B cell (primary cell): ENCODE measurements around the gene RPL18. TPM values are rescaled to one million over a fixed set of nuclear protein-coding genes. Genes with fewer than 3 reads are reported as not detected.

Experiments
- ATAC-seq: fragments of 200-7000 bp; cut with Tn5 transposase; one replicate; pipeline ENCODE4 v1.10.0; 2021; ENCODE audit warnings: low read depth, mild to moderate bottlenecking, moderate number of reproducible peaks, moderate library complexity
- CTCF ChIA-PET: fragments of 350-600 bp; sonication (Branson Sonifier 250); formaldehyde crosslinking; loops from one replicate; lab custom pipeline; 2021; ENCODE audit warnings: antibody characterized with exemption, inconsistent platforms; lab: Charles Lee
- POLR2A ChIA-PET: fragments of 350-600 bp; sonication (Branson Sonifier 250); formaldehyde crosslinking; loops from one replicate; lab custom pipeline; 2021; ENCODE audit warnings: antibody characterized with exemption; lab: Charles Lee
- DNase-seq: peaks from one replicate; pipeline ENCODE4 v3.0.0; 2013
- H2AFZ ChIP-seq: 2 replicates; pipeline ENCODE4 v1.6.1; 2012; ENCODE audit warnings: mild to moderate bottlenecking, low read depth, low read length; ENCODE audit not compliant: insufficient read depth, poor library complexity, severe bottlenecking
- H3K27ac ChIP-seq, 2 donors: 1 replicate in 1 of 2; 2 replicates in 1 of 2; pipeline ENCODE4 v1.5.1; 2012 to 2013; ENCODE audit warnings: low read length in 2 of 2, mild to moderate bottlenecking in 2 of 2, moderate library complexity in 1 of 2
- H3K27me3 ChIP-seq, 4 experiments: fragments of 200-600 bp in 1 of 4; sonication (generic) in 1 of 4; replicated peaks in 1 of 4; 1 replicate in 2 of 4; 2 replicates in 2 of 4; pipeline versions ENCODE4 v1.6.1 to v1.7.0; 2013 to 2016; ENCODE audit warnings: low read length in 3 of 4, mild to moderate bottlenecking in 2 of 4, mixed read lengths in 1 of 4, moderate library complexity in 1 of 4; ENCODE audit not compliant: insufficient read depth in 4 of 4, control insufficient read depth in 3 of 4; ENCODE audit errors: control extremely low read depth in 1 of 4
- H3K36me3 ChIP-seq, 2 experiments: replicated peaks in 1 of 2; 1 replicate in 1 of 2; 2 replicates in 1 of 2; pipeline versions ENCODE4 v1.6.1 to v1.7.1; 2013; ENCODE audit warnings: low read length in 1 of 2; ENCODE audit not compliant: insufficient read depth in 2 of 2, control insufficient read depth in 1 of 2; ENCODE audit errors: control extremely low read depth in 1 of 2, extremely low read depth in 1 of 2
- H3K4me1 ChIP-seq, 2 donors: fragments of 200-600 bp in 1 of 2; sonication (generic) in 1 of 2; 1 replicate in 1 of 2; 2 replicates in 1 of 2; pipeline versions ENCODE4 v1.5.1 to v1.6.1; 2013 to 2017; ENCODE audit warnings: low read length in 2 of 2; ENCODE audit not compliant: control insufficient read depth in 2 of 2, insufficient read depth in 2 of 2
- H3K4me2 ChIP-seq: replicated peaks from 2 replicates; pipeline ENCODE3; 2012; ENCODE audit warnings: mild to moderate bottlenecking, low read depth, low read length; ENCODE audit not compliant: poor library complexity, severe bottlenecking
- H3K4me3 ChIP-seq, 5 experiments: fragments of 200-600 bp in 1 of 5; sonication (generic) in 1 of 5; 1 replicate in 3 of 5; 2 replicates in 2 of 5; pipeline versions ENCODE4 v1.5.1 to v1.7.0; 2011 to 2016; ENCODE audit warnings: low read length in 4 of 5, mild to moderate bottlenecking in 4 of 5, low read depth in 2 of 5, control low read depth in 1 of 5, moderate library complexity in 1 of 5; ENCODE audit not compliant: insufficient read depth in 1 of 5; ENCODE audit errors: control extremely low read depth in 1 of 5, extremely low read depth in 1 of 5
- H3K79me2 ChIP-seq: fragments of 200-600 bp; sonication (generic); one replicate; pipeline ENCODE4 v1.6.0; 2016; ENCODE audit warnings: low read length; ENCODE audit not compliant: control insufficient read depth, insufficient read depth
- H3K9ac ChIP-seq: fragments of 200-600 bp; sonication (generic); 2 replicates; pipeline ENCODE4 v1.6.1; 2017; ENCODE audit warnings: mild to moderate bottlenecking, low read length, moderate library complexity
- H3K9me3 ChIP-seq, 3 donors: one replicate each; pipeline versions ENCODE4 v1.6.1 to v1.7.1; 2013; ENCODE audit warnings: low read length in 2 of 3; ENCODE audit not compliant: control insufficient read depth in 2 of 3, insufficient read depth in 1 of 3; ENCODE audit errors: control extremely low read depth in 1 of 3
- H4K20me1 ChIP-seq: 2 replicates; pipeline ENCODE4 v1.6.0; 2012; ENCODE audit warnings: mild to moderate bottlenecking, low read length; ENCODE audit not compliant: insufficient read depth, control insufficient read depth, poor library complexity, severe bottlenecking
- H3K27ac Mint-ChIP-seq: one replicate; pipeline ENCODE4 v1.8.0; 2021; ENCODE audit warnings: mixed read lengths
- H3K27me3 Mint-ChIP-seq: one replicate; pipeline ENCODE4 v1.8.0; 2021; ENCODE audit warnings: mixed read lengths
- H3K4me1 Mint-ChIP-seq: one replicate; pipeline ENCODE4 v1.8.0; 2021; ENCODE audit warnings: mixed read lengths
- H3K4me3 Mint-ChIP-seq: one replicate; pipeline ENCODE4 v1.8.0; 2021; ENCODE audit warnings: mixed read lengths
- H3K9me3 Mint-ChIP-seq: one replicate; pipeline ENCODE4 v1.8.0; 2022; ENCODE audit warnings: mixed read lengths; ENCODE audit not compliant: insufficient read depth
- CTCF ChIP-seq: fragments of 200-600 bp; IDR thresholded peaks from one replicate; pipeline ENCODE4 v1.8.0; 2022; ENCODE audit warnings: antibody characterized with exemption, mild to moderate bottlenecking
- EZH2 ChIP-seq: IDR thresholded peaks from 2 replicates; pipeline ENCODE4 v1.6.1; 2012; ENCODE audit warnings: borderline replicate concordance, low read depth, mild to moderate bottlenecking, moderate library complexity, low read length; ENCODE audit not compliant: insufficient read depth, poor library complexity, severe bottlenecking
- WGBS: methylation state at CpG from one replicate; pipeline ENCODE4 v1.1.5; 2013; ENCODE audit warnings: missing lambda C conversion rate; ENCODE audit not compliant: insufficient coverage; 5-methylcytosine and 5-hydroxymethylcytosine counted together
- intact Hi-C: fragments of 100-400 bp; cut with micrococcal nuclease; formaldehyde crosslinking; loops from one replicate; pipeline ENCODE4 v1.10.0; 2022
- polyA plus RNA-seq: library from polyadenylated mRNA; depleted of rRNA; stranded (reverse); fragments of >200 nt; gene quantifications from 2 replicates; pipeline ENCODE4 v1.2.3, GENCODE V29; 2012
- total RNA-seq, 2 donors: library from RNA; stranded (reverse); fragments of 120-200 nt in 1 of 2; gene quantifications; 1 replicate in 1 of 2; 2 replicates in 1 of 2; pipeline versions ENCODE4 v1.2.3 to v1.2.4, GENCODE V29; 2013 to 2022

Gene RPL18
- total and polyA plus RNA-seq, 2 donors (not counting 1 experiment from before 2014, with no cell fraction given) = 2,248 to 4,393 TPM

- H3K36me3 ChIP-seq = peaks cover 0 to 38% of the 10 kb centered on the region in 2 experiments
- no peak overlapping the region for H3K27ac ChIP-seq
- H3K79me2 ChIP-seq = peaks cover 17% of the 10 kb centered on the region
- H3K27me3 Mint-ChIP-seq = no peaks in the 10 kb centered on the region
- H3K9me3 ChIP-seq = no peaks in the 10 kb centered on the region
- ATAC-seq = no peak
- H3K27ac Mint-ChIP-seq = peak overlapping the region; percentile 55
- peak overlapping the region; percentile 98 for H3K4me3 Mint-ChIP-seq
- no peak overlapping the region for H3K9ac ChIP-seq
- ChIA-PET CTCF (interaction anchor here (1.6 to 3.9 kb wide), 3 partner anchors 9 to 29 kb away, joined by 4 to 25 read pairs (median 5); partner anchors contain the start of gene SPACA4), POLR2A (interaction anchor here (0.6 kb wide), 2 partner anchors 15 to 21 kb away, joined by 4 read pairs; no protein-coding TSS in a partner anchor)
- no peaks in the 10 kb centered on the region for H3K27me3 ChIP-seq
- H4K20me1 ChIP-seq = peaks cover 41% of the 10 kb centered on the region
- H3K4me2 ChIP-seq = no peak overlapping the region
- H3K4me1 ChIP-seq = peaks cover 17 to 31% of the 10 kb centered on the region in 2 donors
- peaks cover 41% of the 10 kb centered on the region for H3K4me1 Mint-ChIP-seq
- intact Hi-C loops = no loop called here
- no peak overlapping the region for H3K4me3 ChIP-seq
- H2AFZ ChIP-seq = no peak overlapping the region
- peak; percentile 18 for DNase-seq
- no peaks in the 10 kb centered on the region for H3K9me3 Mint-ChIP-seq
- 90% methylated on average over 4 of the region's 12 CpGs for WGBS
- TF ChIP-seq CTCF (no peak), EZH2 (no peak)
Measured at GRCh38 chr19:48616491-48617056, 2.4 kb downstream of the RPL18 start.

GRCh38 chr19:48616041-48616436 is 2.9 kb downstream of the RPL18 start:
- Histone ChIP-seq H4K20me1 (peaks cover 41% of the 10 kb centered on the region), H3K4me3 (no peak overlapping the region), H3K9me3 (no peaks in the 10 kb centered on the region), H3K36me3 (peaks cover 0 to 35% of the 10 kb centered on the region in 2 experiments), H3K79me2 (peaks cover 17% of the 10 kb centered on the region), H3K4me1 (peaks cover 17 to 31% of the 10 kb centered on the region in 2 donors), H2AFZ (no peak overlapping the region), H3K9ac (no peak overlapping the region), H3K27me3 (no peaks in the 10 kb centered on the region), H3K27ac (no peak overlapping the region), H3K4me2 (no peak overlapping the region)
- 93% methylated on average over 13 of the region's 16 CpGs for WGBS
- H3K9me3 Mint-ChIP-seq = no peaks in the 10 kb centered on the region
- ATAC-seq (no peak), DNase-seq (no peak)
- peaks cover 41% of the 10 kb centered on the region for H3K4me1 Mint-ChIP-seq
- peak overlapping the region; percentile 55 for H3K27ac Mint-ChIP-seq
- TF ChIP-seq CTCF (no peak), EZH2 (no peak)
- H3K4me3 Mint-ChIP-seq = peak overlapping the region; percentile 37
- POLR2A ChIA-PET = interaction anchor here (0.6 kb wide), 1 partner anchor 20 kb away, joined by 4 read pairs; no protein-coding TSS in a partner anchor
- intact Hi-C loops = no loop called here
- no peaks in the 10 kb centered on the region for H3K27me3 Mint-ChIP-seq
- CTCF ChIA-PET = interaction anchor here (0.6 to 3.9 kb wide), 3 partner anchors 8 to 300 kb away, joined by 3 to 25 read pairs (median 4); partner anchors contain the start of gene SPACA4
